Right lobe of liver (tissue), 6 donors: ENCODE results near the gene PKD2L1. TPM values are rescaled to one million over a fixed set of nuclear protein-coding genes. Genes with fewer than 3 reads are reported as not detected.

ENCODE experiments used
- ATAC-seq, 4 donors: fragments of 200-7000 bp; cut with Tn5 transposase; one replicate each; pipeline ENCODE4 v1.9.1; 2020; ENCODE audit warnings: mild to moderate bottlenecking in 4 of 4, moderate library complexity in 4 of 4
- DNase-seq, 3 donors: peaks; one replicate each; pipeline ENCODE4 v3.0.0-alpha.2; 2020
- H3K27ac ChIP-seq, 3 donors: fragments of 200-600 bp; one replicate each; pipeline ENCODE4 v1.8.0; 2022
- H3K27me3 ChIP-seq, 2 donors: fragments of 200-600 bp; one replicate each; pipeline ENCODE4 v1.8.0; 2022
- H3K36me3 ChIP-seq, 4 donors: fragments of 200-600 bp; sonication (generic) in 1 of 4; one replicate each; pipeline versions ENCODE4 v1.5.1 to v1.8.0; 2017 to 2022; ENCODE audit warnings: control low read depth in 1 of 4
- H3K4me1 ChIP-seq, 4 donors: fragments of 200-600 bp; sonication (generic) in 1 of 4; one replicate each; pipeline versions ENCODE4 v1.5.1 to v1.8.0; 2017 to 2022; ENCODE audit warnings: control low read depth in 1 of 4
- H3K4me3 ChIP-seq, 3 donors: fragments of 200-600 bp; one replicate each; pipeline ENCODE4 v1.8.0; 2022
- H3K9me3 ChIP-seq, 4 donors: fragments of 200-600 bp; sonication (generic) in 1 of 4; one replicate each; pipeline versions ENCODE4 v1.5.1 to v1.8.0; 2017 to 2022; ENCODE audit warnings: control low read depth in 1 of 4
- CTCF ChIP-seq, 4 donors: fragments of 200-600 bp in 3 of 4; fragments of 450-650 bp in 1 of 4; IDR thresholded peaks; one replicate each; pipeline versions ENCODE4 v1.5.1 to v1.8.0; 2016 to 2022; ENCODE audit warnings: antibody characterized with exemption in 4 of 4, mild to moderate bottlenecking in 2 of 4
- POLR2A ChIP-seq: fragments of 450-650 bp; IDR thresholded peaks from one replicate; pipeline ENCODE4 v1.6.1; 2017; ENCODE audit warnings: antibody characterized with exemption, mild to moderate bottlenecking
- WGBS: methylation state at CpG from one replicate; pipeline ENCODE4 v1.1.6; 2018; ENCODE audit warnings: low coverage, low lambda C conversion rate; ENCODE audit not compliant: insufficient coverage; ENCODE audit errors: missing lambda C conversion rate; 5-methylcytosine and 5-hydroxymethylcytosine counted together
- intact Hi-C, 2 donors: fragments of 100-400 bp; cut with DNase I; formaldehyde crosslinking; loops; one replicate each; pipeline versions ENCODE4 v1.11.2 to v1.14.1; 2022
- total RNA-seq, 6 experiments: library from RNA; depleted of rRNA in 2 of 6; stranded (reverse); fragments of >200 nt in 2 of 6; fragmentation: NEBNext Ultra II Directional in 3 of 6; extraction: Animal tissue kit (Norgen Biotek cat#: 25700) in 3 of 6; gene quantifications; one replicate each; pipeline versions ENCODE4 v1.1.0 to v1.2.4, GENCODE V29; 2016 to 2023
- donor health status: DM: no; HTN: yes; CAD: no.
- donor health status: DM: no; HTN: no; CAD: no.
- donor health status: DM: no; HTN: no; CAD: no.
- donor health status: DM: no; HTN: yes; CAD: no.
- donor health status: DM: no; HTN: yes; CAD: no.

The PKD2L1 gene
- total RNA-seq, 6 experiments from 2014 or later, result 0.12 to 0.26 (median 0.22) TPM; not detected in 3

GRCh38 chr10:100342627-100342972, 12.6 kb upstream of the PKD2L1 start:
- intact Hi-C loops, result no loop called here
- TF ChIP-seq POLR2A (no peak), CTCF (IDR thresholded peaks at IDR 0.05) (no peak)
- no peak overlapping the region for H3K4me3 ChIP-seq
- H3K4me1 ChIP-seq, result peaks cover 3 to 51% (median 22%) of the 10 kb centered on the region in 4 donors
- WGBS, result 62% methylated on average over 7 of the region's 7 CpGs
- ATAC-seq (no peak), DNase-seq (no peak)
- no peaks in the 10 kb centered on the region for H3K36me3 ChIP-seq
- no peaks in the 10 kb centered on the region for H3K27me3 ChIP-seq
- H3K27ac ChIP-seq, result no peak overlapping the region
- H3K9me3 ChIP-seq, result no peaks in the 10 kb centered on the region

- H3K27ac ChIP-seq, result peak overlapping the region; percentile 61 to 87 (median 72)
- intact Hi-C loops, result no loop called here
These were observed 12.1 kb upstream of the PKD2L1 start for GRCh38 chr10:100341953-100342626.

GRCh38 chr10:100340948-100341847, 11.2 kb upstream of the PKD2L1 start:
- Histone ChIP-seq H3K4me3 (no peak overlapping the region), H3K27ac (peak overlapping the region; percentile 61 to 87 (median 72)), H3K4me1 (peaks cover 3 to 47% (median 20%) of the 10 kb centered on the region in 4 donors), H3K36me3 (no peaks in the 10 kb centered on the region), H3K27me3 (no peaks in the 10 kb centered on the region), H3K9me3 (no peaks in the 10 kb centered on the region)
- TF ChIP-seq CTCF (IDR thresholded peaks at IDR 0.05) (no peak), POLR2A (peak; percentile 46)
- ATAC-seq, result peak; percentile 85 to 94 (median 89)
- peak; percentile 88 to 96 (median 96) for DNase-seq
- intact Hi-C loops, result no loop called here
- WGBS, result 23% methylated on average over 12 of the region's 12 CpGs

More at GRCh38 chr10:100341953-100342626, 12.1 kb upstream of the PKD2L1 start:
- H3K27me3 ChIP-seq, result no peaks in the 10 kb centered on the region
- WGBS, result 3% methylated on average over 5 of the region's 9 CpGs
- no peak overlapping the region for H3K4me3 ChIP-seq
- H3K36me3 ChIP-seq, result no peaks in the 10 kb centered on the region
- H3K9me3 ChIP-seq, result no peaks in the 10 kb centered on the region
- ATAC-seq, result peak; percentile 35 to 56 (median 42)
- peaks cover 3 to 51% (median 22%) of the 10 kb centered on the region in 4 donors for H3K4me1 ChIP-seq
- peak in 2 of 3 donors; percentile 57 to 63 for DNase-seq
- TF ChIP-seq POLR2A, result no peak
- peak; percentile 57 to 66 (median 62) for TF ChIP-seq CTCF (IDR thresholded peaks at IDR 0.05)

GRCh38 chr10:100339236-100339635, 9.2 kb upstream of the PKD2L1 start:
- intact Hi-C loops, result loop anchor here in 1 of 2 donors (2.0 to 10.0 kb wide), 2 partner anchors 94 to 166 kb away; no protein-coding TSS in a partner anchor
- no peak overlapping the region for H3K27ac ChIP-seq

More at GRCh38 chr10:100339236-100339635, 9.2 kb upstream of the PKD2L1 start:
- Histone ChIP-seq H3K4me3 (no peak overlapping the region), H3K36me3 (no peaks in the 10 kb centered on the region), H3K27me3 (no peaks in the 10 kb centered on the region), H3K4me1 (peaks cover 3 to 36% (median 13%) of the 10 kb centered on the region in 4 donors), H3K9me3 (no peaks in the 10 kb centered on the region)
- DNase-seq (no peak), ATAC-seq (no peak)
- TF ChIP-seq POLR2A (no peak), CTCF (IDR thresholded peaks at IDR 0.05) (no peak)
- whole genome bisulfite sequencing, result 39% methylated on average over 3 of the region's 5 CpGs
